Fibroblast of pulmonary artery (primary cell): Measurements from ENCODE around the gene RGS3.

ENCODE experiments used
- DNase-seq: peaks from one replicate; pipeline ENCODE4 v3.0.0-alpha.2; 2010; ENCODE audit warnings: low read depth
- H3K4me3 ChIP-seq: replicated peaks from 2 replicates; pipeline ENCODE4 v1.5.1; 2011; ENCODE audit warnings: low read depth, mild to moderate bottlenecking, control low read depth, low read length, moderate library complexity
- TF ChIP-seq, protein P1 (sequence below): IDR thresholded peaks from 2 replicates; pipeline ENCODE4 v1.5.1; 2011; ENCODE audit warnings: mild to moderate bottlenecking, control low read depth, low read length, inconsistent platforms; ENCODE audit errors: missing control alignments

The RGS3 gene

DNA sequence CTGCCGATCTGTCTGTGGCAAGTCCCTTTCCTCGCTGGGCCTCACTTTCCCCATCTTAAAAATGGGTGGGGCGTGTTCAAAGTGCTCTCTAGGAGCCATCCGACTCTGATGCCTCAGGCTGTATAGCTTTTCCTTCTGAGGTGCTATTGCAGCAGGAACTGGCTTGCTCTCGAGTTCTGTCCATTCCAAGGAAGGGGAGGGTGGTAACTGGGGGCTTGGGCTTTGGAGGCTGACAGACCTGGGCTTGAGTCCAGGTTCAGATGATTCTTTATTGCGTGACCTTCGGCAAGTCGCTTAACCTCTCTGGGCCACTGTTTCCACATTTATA lies 139.5 kb downstream of the RGS3 start:
- TF ChIP-seq, protein P1, sequence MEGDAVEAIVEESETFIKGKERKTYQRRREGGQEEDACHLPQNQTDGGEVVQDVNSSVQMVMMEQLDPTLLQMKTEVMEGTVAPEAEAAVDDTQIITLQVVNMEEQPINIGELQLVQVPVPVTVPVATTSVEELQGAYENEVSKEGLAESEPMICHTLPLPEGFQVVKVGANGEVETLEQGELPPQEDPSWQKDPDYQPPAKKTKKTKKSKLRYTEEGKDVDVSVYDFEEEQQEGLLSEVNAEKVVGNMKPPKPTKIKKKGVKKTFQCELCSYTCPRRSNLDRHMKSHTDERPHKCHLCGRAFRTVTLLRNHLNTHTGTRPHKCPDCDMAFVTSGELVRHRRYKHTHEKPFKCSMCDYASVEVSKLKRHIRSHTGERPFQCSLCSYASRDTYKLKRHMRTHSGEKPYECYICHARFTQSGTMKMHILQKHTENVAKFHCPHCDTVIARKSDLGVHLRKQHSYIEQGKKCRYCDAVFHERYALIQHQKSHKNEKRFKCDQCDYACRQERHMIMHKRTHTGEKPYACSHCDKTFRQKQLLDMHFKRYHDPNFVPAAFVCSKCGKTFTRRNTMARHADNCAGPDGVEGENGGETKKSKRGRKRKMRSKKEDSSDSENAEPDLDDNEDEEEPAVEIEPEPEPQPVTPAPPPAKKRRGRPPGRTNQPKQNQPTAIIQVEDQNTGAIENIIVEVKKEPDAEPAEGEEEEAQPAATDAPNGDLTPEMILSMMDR: no peak
- no peak for DNase-seq
- no peak overlapping the region for H3K4me3 ChIP-seq

DNA sequence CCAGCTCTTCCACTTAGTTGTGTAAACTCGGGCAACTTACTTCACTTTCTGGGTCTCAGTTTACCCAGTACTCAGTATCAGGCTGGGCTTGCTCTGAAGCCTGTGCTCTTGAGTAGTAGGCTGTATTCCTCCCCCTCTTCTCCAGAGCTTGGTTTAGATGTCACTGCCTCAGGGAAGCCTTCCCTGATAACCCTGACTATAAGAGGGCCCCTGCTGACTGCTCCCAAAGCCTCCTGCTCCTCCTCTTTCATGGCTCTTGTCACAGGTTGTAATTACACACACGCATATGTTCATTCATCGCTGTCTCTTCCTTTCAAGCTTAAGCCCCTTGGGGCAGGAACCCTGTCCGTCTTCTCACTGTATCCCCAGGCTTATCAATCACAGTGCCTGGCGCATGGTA lies 140.2 kb downstream of the RGS3 start:
- no peak overlapping the region for H3K4me3 ChIP-seq
- TF ChIP-seq, protein P1: no peak
- no peak for DNase-seq

DNA sequence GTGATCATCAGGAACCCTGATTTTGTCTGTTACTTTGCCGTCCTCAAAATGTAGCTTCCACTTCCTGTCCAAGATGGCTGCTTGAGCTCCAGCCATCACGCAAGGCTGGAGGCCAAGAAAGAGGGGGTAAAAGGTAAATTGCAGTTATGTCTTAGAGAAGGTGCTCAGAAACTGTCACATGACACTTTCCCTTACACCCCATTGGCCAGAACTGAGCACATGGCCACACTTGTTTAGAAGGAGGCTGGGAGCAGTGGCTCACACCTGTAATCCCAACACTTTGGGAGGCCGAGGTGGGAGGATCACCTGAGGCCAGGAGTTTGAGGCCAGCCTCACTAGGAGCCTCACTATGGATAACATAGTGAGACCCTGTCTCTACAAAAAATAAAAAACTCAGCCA lies 140.9 kb downstream of the RGS3 start:
- DNase-seq: no peak
- no peak overlapping the region for H3K4me3 ChIP-seq
- TF ChIP-seq, protein P1: no peak

GRCh38 chr9:113606510-113606909 lies 143.0 kb downstream of the RGS3 start:
- H3K4me3 ChIP-seq: no peak overlapping the region
- DNase-seq: no peak
- TF ChIP-seq, protein P1: no peak

DNA sequence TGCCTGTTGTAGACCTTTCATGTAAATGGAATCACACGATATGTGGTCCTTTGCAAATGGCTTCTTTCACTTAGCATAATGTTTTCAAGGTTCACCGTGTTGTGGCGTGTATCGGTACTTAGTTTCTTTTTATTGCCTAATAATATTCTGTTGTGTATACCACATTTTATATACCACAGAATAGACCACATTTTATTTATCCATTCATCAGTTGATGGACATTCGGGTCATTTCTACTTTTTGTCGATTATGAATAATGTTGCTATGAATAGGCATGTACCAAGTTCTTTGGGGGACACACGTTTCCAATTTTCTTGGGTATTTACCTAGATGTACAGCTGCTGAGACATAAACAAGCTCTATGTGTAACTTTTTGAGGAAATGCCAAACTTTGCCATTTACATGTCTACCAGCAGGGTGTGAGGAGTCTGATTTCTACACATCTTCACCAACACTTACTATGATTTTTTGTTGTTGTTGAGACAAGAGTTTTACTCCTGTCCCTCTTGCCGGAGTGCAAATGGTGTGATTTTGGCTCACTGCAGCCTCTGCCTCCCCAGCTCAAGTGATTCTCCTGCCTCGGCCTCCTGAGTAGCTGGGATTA lies 144.7 kb downstream of the RGS3 start:
- DNase-seq: no peak
- TF ChIP-seq, protein P1: no peak
- H3K4me3 ChIP-seq: no peak overlapping the region

DNA sequence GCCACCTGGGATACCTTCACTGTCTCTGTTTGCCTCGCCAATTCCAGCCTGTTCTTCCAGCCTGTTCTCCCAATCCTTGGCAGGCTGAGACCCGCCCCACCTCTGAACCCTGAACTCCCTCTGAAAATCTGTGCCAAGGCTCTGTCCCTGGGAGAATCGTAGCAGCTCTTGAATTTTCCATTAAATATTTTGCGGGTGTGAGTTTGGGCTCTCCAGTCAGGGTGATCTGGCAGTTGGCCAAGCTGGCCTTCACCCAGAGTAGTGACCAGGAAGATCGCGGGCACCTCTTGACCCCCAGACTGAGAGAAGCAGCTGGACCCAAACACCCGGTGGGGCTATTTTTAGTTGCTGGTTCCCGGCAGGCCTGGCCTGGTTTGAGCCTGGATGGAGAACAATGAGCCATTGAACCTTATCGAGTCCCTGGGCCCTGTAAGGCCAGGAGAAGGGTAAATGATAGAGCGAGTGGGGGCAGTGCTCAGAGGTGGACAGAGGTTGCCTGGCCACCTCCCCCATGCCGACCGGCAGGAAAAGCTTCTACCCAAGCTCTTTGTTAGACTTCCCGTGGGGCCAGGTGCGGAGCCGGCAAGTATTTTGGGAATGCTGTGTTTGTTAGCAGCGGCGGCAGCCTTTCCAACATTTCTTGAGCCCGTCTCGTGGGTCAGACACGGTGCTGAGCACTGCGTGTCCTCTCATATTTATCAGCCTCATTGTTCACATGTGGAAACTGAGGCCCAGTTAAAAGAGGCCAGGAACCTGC lies 146.2 kb downstream of the RGS3 start:
- TF ChIP-seq, protein P1: no peak
- H3K4me3 ChIP-seq: no peak overlapping the region

More for the DNA sequence above, 146.2 kb downstream of the RGS3 start:
- peak; percentile 86 for DNase-seq
